Measurements from ENCODE around the gene SV2B.

DNA sequence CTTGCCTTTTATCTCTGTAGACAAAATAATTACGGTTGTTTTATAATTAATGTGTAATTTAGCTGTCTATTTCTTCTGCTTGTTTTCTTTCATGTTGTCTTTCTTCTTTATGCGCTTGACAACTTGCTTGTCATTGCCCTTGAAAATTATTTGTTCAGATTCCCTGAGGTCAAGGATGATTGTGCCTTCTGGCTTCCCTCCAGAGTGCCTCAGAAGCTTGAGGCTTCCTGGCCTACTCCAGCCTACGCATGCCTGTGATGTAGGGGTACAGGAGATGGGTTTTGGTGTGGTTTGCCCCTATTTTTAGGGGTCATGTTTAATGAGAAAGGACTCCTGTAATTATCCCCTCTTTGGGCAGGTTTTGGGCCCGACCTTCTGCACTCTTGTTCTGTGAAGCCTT is 231.5 kb downstream of the SV2B start:
- TF ChIP-seq, protein P1, sequence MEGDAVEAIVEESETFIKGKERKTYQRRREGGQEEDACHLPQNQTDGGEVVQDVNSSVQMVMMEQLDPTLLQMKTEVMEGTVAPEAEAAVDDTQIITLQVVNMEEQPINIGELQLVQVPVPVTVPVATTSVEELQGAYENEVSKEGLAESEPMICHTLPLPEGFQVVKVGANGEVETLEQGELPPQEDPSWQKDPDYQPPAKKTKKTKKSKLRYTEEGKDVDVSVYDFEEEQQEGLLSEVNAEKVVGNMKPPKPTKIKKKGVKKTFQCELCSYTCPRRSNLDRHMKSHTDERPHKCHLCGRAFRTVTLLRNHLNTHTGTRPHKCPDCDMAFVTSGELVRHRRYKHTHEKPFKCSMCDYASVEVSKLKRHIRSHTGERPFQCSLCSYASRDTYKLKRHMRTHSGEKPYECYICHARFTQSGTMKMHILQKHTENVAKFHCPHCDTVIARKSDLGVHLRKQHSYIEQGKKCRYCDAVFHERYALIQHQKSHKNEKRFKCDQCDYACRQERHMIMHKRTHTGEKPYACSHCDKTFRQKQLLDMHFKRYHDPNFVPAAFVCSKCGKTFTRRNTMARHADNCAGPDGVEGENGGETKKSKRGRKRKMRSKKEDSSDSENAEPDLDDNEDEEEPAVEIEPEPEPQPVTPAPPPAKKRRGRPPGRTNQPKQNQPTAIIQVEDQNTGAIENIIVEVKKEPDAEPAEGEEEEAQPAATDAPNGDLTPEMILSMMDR (IDR thresholded peaks at IDR 0.05): no peak
- no peak for TF ChIP-seq MYC (IDR thresholded peaks at IDR 0.05; ENCODE audit: borderline replicate concordance, low read length)
- TF ChIP-seq, protein P2, sequence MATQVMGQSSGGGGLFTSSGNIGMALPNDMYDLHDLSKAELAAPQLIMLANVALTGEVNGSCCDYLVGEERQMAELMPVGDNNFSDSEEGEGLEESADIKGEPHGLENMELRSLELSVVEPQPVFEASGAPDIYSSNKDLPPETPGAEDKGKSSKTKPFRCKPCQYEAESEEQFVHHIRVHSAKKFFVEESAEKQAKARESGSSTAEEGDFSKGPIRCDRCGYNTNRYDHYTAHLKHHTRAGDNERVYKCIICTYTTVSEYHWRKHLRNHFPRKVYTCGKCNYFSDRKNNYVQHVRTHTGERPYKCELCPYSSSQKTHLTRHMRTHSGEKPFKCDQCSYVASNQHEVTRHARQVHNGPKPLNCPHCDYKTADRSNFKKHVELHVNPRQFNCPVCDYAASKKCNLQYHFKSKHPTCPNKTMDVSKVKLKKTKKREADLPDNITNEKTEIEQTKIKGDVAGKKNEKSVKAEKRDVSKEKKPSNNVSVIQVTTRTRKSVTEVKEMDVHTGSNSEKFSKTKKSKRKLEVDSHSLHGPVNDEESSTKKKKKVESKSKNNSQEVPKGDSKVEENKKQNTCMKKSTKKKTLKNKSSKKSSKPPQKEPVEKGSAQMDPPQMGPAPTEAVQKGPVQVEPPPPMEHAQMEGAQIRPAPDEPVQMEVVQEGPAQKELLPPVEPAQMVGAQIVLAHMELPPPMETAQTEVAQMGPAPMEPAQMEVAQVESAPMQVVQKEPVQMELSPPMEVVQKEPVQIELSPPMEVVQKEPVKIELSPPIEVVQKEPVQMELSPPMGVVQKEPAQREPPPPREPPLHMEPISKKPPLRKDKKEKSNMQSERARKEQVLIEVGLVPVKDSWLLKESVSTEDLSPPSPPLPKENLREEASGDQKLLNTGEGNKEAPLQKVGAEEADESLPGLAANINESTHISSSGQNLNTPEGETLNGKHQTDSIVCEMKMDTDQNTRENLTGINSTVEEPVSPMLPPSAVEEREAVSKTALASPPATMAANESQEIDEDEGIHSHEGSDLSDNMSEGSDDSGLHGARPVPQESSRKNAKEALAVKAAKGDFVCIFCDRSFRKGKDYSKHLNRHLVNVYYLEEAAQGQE (IDR thresholded peaks at IDR 0.05): no peak
